B cell (primary cell): ENCODE results near the gene FAM120A. TPM values are rescaled to one million over a fixed set of nuclear protein-coding genes. Genes with fewer than 3 reads are reported as not detected.

Experiments
- ATAC-seq: fragments of 200-7000 bp; cut with Tn5 transposase; one replicate; pipeline ENCODE4 v1.10.0; 2021; ENCODE audit warnings: low read depth, mild to moderate bottlenecking, moderate number of reproducible peaks, moderate library complexity
- CTCF ChIA-PET: fragments of 350-600 bp; sonication (Branson Sonifier 250); formaldehyde crosslinking; loops from one replicate; lab custom pipeline; 2021; ENCODE audit warnings: antibody characterized with exemption, inconsistent platforms; lab: Charles Lee
- POLR2A ChIA-PET: fragments of 350-600 bp; sonication (Branson Sonifier 250); formaldehyde crosslinking; loops from one replicate; lab custom pipeline; 2021; ENCODE audit warnings: antibody characterized with exemption; lab: Charles Lee
- DNase-seq: peaks from one replicate; pipeline ENCODE4 v3.0.0; 2013
- H2AFZ ChIP-seq: 2 replicates; pipeline ENCODE4 v1.6.1; 2012; ENCODE audit warnings: mild to moderate bottlenecking, low read depth, low read length; ENCODE audit not compliant: insufficient read depth, poor library complexity, severe bottlenecking
- H3K27ac ChIP-seq, 2 donors: 1 replicate in 1 of 2; 2 replicates in 1 of 2; pipeline ENCODE4 v1.5.1; 2012 to 2013; ENCODE audit warnings: low read length in 2 of 2, mild to moderate bottlenecking in 2 of 2, moderate library complexity in 1 of 2
- H3K27me3 ChIP-seq, 4 experiments: fragments of 200-600 bp in 1 of 4; sonication (generic) in 1 of 4; replicated peaks in 1 of 4; 1 replicate in 2 of 4; 2 replicates in 2 of 4; pipeline versions ENCODE4 v1.6.1 to v1.7.0; 2013 to 2016; ENCODE audit warnings: low read length in 3 of 4, mild to moderate bottlenecking in 2 of 4, mixed read lengths in 1 of 4, moderate library complexity in 1 of 4; ENCODE audit not compliant: insufficient read depth in 4 of 4, control insufficient read depth in 3 of 4; ENCODE audit errors: control extremely low read depth in 1 of 4
- H3K36me3 ChIP-seq, 2 experiments: replicated peaks in 1 of 2; 1 replicate in 1 of 2; 2 replicates in 1 of 2; pipeline versions ENCODE4 v1.6.1 to v1.7.1; 2013; ENCODE audit warnings: low read length in 1 of 2; ENCODE audit not compliant: insufficient read depth in 2 of 2, control insufficient read depth in 1 of 2; ENCODE audit errors: control extremely low read depth in 1 of 2, extremely low read depth in 1 of 2
- H3K4me1 ChIP-seq, 2 donors: fragments of 200-600 bp in 1 of 2; sonication (generic) in 1 of 2; 1 replicate in 1 of 2; 2 replicates in 1 of 2; pipeline versions ENCODE4 v1.5.1 to v1.6.1; 2013 to 2017; ENCODE audit warnings: low read length in 2 of 2; ENCODE audit not compliant: control insufficient read depth in 2 of 2, insufficient read depth in 2 of 2
- H3K4me2 ChIP-seq: replicated peaks from 2 replicates; pipeline ENCODE3; 2012; ENCODE audit warnings: mild to moderate bottlenecking, low read depth, low read length; ENCODE audit not compliant: poor library complexity, severe bottlenecking
- H3K4me3 ChIP-seq, 5 experiments: fragments of 200-600 bp in 1 of 5; sonication (generic) in 1 of 5; 1 replicate in 3 of 5; 2 replicates in 2 of 5; pipeline versions ENCODE4 v1.5.1 to v1.7.0; 2011 to 2016; ENCODE audit warnings: low read length in 4 of 5, mild to moderate bottlenecking in 4 of 5, low read depth in 2 of 5, control low read depth in 1 of 5, moderate library complexity in 1 of 5; ENCODE audit not compliant: insufficient read depth in 1 of 5; ENCODE audit errors: control extremely low read depth in 1 of 5, extremely low read depth in 1 of 5
- H3K79me2 ChIP-seq: fragments of 200-600 bp; sonication (generic); one replicate; pipeline ENCODE4 v1.6.0; 2016; ENCODE audit warnings: low read length; ENCODE audit not compliant: control insufficient read depth, insufficient read depth
- H3K9ac ChIP-seq: fragments of 200-600 bp; sonication (generic); 2 replicates; pipeline ENCODE4 v1.6.1; 2017; ENCODE audit warnings: mild to moderate bottlenecking, low read length, moderate library complexity
- H3K9me3 ChIP-seq, 3 donors: one replicate each; pipeline versions ENCODE4 v1.6.1 to v1.7.1; 2013; ENCODE audit warnings: low read length in 2 of 3; ENCODE audit not compliant: control insufficient read depth in 2 of 3, insufficient read depth in 1 of 3; ENCODE audit errors: control extremely low read depth in 1 of 3
- H4K20me1 ChIP-seq: 2 replicates; pipeline ENCODE4 v1.6.0; 2012; ENCODE audit warnings: mild to moderate bottlenecking, low read length; ENCODE audit not compliant: insufficient read depth, control insufficient read depth, poor library complexity, severe bottlenecking
- H3K27ac Mint-ChIP-seq: one replicate; pipeline ENCODE4 v1.8.0; 2021; ENCODE audit warnings: mixed read lengths
- H3K27me3 Mint-ChIP-seq: one replicate; pipeline ENCODE4 v1.8.0; 2021; ENCODE audit warnings: mixed read lengths
- H3K4me1 Mint-ChIP-seq: one replicate; pipeline ENCODE4 v1.8.0; 2021; ENCODE audit warnings: mixed read lengths
- H3K4me3 Mint-ChIP-seq: one replicate; pipeline ENCODE4 v1.8.0; 2021; ENCODE audit warnings: mixed read lengths
- H3K9me3 Mint-ChIP-seq: one replicate; pipeline ENCODE4 v1.8.0; 2022; ENCODE audit warnings: mixed read lengths; ENCODE audit not compliant: insufficient read depth
- EZH2 ChIP-seq: IDR thresholded peaks from 2 replicates; pipeline ENCODE4 v1.6.1; 2012; ENCODE audit warnings: borderline replicate concordance, low read depth, mild to moderate bottlenecking, moderate library complexity, low read length; ENCODE audit not compliant: insufficient read depth, poor library complexity, severe bottlenecking
- WGBS: methylation state at CpG from one replicate; pipeline ENCODE4 v1.1.5; 2013; ENCODE audit warnings: missing lambda C conversion rate; ENCODE audit not compliant: insufficient coverage; 5-methylcytosine and 5-hydroxymethylcytosine counted together
- intact Hi-C: fragments of 100-400 bp; cut with micrococcal nuclease; formaldehyde crosslinking; loops from one replicate; pipeline ENCODE4 v1.10.0; 2022
- polyA plus RNA-seq: library from polyadenylated mRNA; depleted of rRNA; stranded (reverse); fragments of >200 nt; gene quantifications from 2 replicates; pipeline ENCODE4 v1.2.3, GENCODE V29; 2012
- total RNA-seq, 2 donors: library from RNA; stranded (reverse); fragments of 120-200 nt in 1 of 2; gene quantifications; 1 replicate in 1 of 2; 2 replicates in 1 of 2; pipeline versions ENCODE4 v1.2.3 to v1.2.4, GENCODE V29; 2013 to 2022
- TF ChIP-seq, protein P1 (sequence below): fragments of 200-600 bp; IDR thresholded peaks from one replicate; pipeline ENCODE4 v1.8.0; 2022; ENCODE audit warnings: antibody characterized with exemption, mild to moderate bottlenecking

The FAM120A gene
- total and polyA plus RNA-seq, 2 donors (not counting 1 experiment from before 2014, with no cell fraction given): 48.4 to 105 TPM

DNA sequence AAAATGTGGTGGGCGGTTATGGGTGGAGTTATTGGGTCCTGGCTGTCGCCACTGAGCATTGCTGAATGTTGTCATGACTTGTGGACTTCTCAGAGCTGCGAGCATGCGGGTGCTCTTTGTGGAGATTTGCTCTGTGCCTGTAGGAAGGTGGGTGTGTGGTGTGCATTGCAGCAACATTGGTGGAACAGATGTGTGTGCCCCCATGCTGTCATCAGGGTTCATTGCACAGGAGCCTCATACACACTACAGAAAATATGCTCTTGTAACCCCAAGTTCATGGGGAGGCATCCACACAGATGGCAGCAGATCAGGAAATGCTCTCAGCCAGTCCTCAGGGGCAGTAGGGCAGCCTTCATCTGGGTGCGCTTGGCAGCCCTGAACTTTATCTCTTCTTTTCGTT lies 69.0 kb downstream of the FAM120A start:
- TF ChIP-seq, protein P1, sequence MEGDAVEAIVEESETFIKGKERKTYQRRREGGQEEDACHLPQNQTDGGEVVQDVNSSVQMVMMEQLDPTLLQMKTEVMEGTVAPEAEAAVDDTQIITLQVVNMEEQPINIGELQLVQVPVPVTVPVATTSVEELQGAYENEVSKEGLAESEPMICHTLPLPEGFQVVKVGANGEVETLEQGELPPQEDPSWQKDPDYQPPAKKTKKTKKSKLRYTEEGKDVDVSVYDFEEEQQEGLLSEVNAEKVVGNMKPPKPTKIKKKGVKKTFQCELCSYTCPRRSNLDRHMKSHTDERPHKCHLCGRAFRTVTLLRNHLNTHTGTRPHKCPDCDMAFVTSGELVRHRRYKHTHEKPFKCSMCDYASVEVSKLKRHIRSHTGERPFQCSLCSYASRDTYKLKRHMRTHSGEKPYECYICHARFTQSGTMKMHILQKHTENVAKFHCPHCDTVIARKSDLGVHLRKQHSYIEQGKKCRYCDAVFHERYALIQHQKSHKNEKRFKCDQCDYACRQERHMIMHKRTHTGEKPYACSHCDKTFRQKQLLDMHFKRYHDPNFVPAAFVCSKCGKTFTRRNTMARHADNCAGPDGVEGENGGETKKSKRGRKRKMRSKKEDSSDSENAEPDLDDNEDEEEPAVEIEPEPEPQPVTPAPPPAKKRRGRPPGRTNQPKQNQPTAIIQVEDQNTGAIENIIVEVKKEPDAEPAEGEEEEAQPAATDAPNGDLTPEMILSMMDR: no peak
- no peak for TF ChIP-seq EZH2
- Histone ChIP-seq H3K9me3 (no peaks in the 10 kb centered on the region), H3K9ac (no peak overlapping the region), H3K27ac (no peak overlapping the region), H2AFZ (no peak overlapping the region), H3K4me3 (no peak overlapping the region), H3K36me3 (peaks cover 7 to 66% of the 10 kb centered on the region in 2 experiments), H3K79me2 (peaks cover 56% of the 10 kb centered on the region), H3K4me2 (no peak overlapping the region), H3K4me1 (no peaks in the 10 kb centered on the region), H4K20me1 (peaks cover 68% of the 10 kb centered on the region), H3K27me3 (no peaks in the 10 kb centered on the region)
- Mint-ChIP-seq H3K9me3 (no peaks in the 10 kb centered on the region), H3K4me1 (no peaks in the 10 kb centered on the region), H3K27me3 (no peaks in the 10 kb centered on the region), H3K27ac (no peak overlapping the region), H3K4me3 (no peak overlapping the region)
- intact Hi-C loops: no loop called here
- DNase-seq (no peak), ATAC-seq (no peak)
- WGBS: 100% methylated on average over 2 of the region's 6 CpGs
- ChIA-PET POLR2A (no interaction called here), CTCF (no interaction called here)

DNA sequence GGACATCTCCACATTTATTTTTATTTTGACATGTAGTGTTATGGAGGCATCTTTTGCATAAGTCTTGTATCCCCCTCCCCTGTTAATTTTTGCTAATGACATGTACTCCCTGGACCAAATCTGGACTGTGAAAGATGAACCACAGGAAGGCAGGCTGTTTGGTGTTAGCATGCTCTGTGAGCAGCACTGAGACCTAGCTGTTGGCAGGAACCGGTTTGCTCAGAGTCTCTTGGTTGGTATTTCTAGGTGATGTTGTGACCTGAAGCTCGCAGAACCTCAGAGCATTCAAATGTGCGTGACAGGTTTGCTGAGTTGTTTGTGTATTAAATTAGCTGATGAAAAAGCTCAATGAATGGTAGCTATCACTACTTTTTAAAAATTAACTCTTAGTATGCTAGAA lies 71.3 kb downstream of the FAM120A start:
- TF ChIP-seq, protein P1: no peak
- no peak for TF ChIP-seq EZH2
- no peak overlapping the region for H3K9ac ChIP-seq
- intact Hi-C loops: no loop called here
- Mint-ChIP-seq H3K27me3 (no peaks in the 10 kb centered on the region), H3K4me1 (no peaks in the 10 kb centered on the region), H3K9me3 (no peaks in the 10 kb centered on the region), H3K27ac (no peak overlapping the region), H3K4me3 (no peak overlapping the region)
- WGBS: 100% methylated on average over 1 of the region's 3 CpGs
- H3K79me2 ChIP-seq: peaks cover 45% of the 10 kb centered on the region
- no peaks in the 10 kb centered on the region for H3K9me3 ChIP-seq
- H3K27me3 ChIP-seq: no peaks in the 10 kb centered on the region
- H2AFZ ChIP-seq: no peak overlapping the region
- H3K4me3 ChIP-seq: no peak overlapping the region
- no peak for ATAC-seq
- ChIA-PET POLR2A (no interaction called here), CTCF (no interaction called here)
- no peak overlapping the region for H3K4me2 ChIP-seq
- H3K36me3 ChIP-seq: peaks cover 7 to 75% of the 10 kb centered on the region in 2 experiments
- H3K4me1 ChIP-seq: no peaks in the 10 kb centered on the region
- H4K20me1 ChIP-seq: peaks cover 73% of the 10 kb centered on the region
- DNase-seq: no peak
- H3K27ac ChIP-seq: no peak overlapping the region
